SW480 (cell line): ENCODE results near the gene RBM12.
"Not testable (repeated sequence)": the region's sequence is repeated elsewhere in the genome, so short reads cannot be mapped to it uniquely, and the experiment has no call there.

Experiments used
- DNase-seq: peaks from one replicate; pipeline ENCODE4 v3.0.0-alpha.2; 2016; ENCODE audit warnings: low spot score

The RBM12 gene, protein sequence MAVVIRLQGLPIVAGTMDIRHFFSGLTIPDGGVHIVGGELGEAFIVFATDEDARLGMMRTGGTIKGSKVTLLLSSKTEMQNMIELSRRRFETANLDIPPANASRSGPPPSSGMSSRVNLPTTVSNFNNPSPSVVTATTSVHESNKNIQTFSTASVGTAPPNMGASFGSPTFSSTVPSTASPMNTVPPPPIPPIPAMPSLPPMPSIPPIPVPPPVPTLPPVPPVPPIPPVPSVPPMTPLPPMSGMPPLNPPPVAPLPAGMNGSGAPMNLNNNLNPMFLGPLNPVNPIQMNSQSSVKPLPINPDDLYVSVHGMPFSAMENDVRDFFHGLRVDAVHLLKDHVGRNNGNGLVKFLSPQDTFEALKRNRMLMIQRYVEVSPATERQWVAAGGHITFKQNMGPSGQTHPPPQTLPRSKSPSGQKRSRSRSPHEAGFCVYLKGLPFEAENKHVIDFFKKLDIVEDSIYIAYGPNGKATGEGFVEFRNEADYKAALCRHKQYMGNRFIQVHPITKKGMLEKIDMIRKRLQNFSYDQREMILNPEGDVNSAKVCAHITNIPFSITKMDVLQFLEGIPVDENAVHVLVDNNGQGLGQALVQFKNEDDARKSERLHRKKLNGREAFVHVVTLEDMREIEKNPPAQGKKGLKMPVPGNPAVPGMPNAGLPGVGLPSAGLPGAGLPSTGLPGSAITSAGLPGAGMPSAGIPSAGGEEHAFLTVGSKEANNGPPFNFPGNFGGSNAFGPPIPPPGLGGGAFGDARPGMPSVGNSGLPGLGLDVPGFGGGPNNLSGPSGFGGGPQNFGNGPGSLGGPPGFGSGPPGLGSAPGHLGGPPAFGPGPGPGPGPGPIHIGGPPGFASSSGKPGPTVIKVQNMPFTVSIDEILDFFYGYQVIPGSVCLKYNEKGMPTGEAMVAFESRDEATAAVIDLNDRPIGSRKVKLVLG

DNA sequence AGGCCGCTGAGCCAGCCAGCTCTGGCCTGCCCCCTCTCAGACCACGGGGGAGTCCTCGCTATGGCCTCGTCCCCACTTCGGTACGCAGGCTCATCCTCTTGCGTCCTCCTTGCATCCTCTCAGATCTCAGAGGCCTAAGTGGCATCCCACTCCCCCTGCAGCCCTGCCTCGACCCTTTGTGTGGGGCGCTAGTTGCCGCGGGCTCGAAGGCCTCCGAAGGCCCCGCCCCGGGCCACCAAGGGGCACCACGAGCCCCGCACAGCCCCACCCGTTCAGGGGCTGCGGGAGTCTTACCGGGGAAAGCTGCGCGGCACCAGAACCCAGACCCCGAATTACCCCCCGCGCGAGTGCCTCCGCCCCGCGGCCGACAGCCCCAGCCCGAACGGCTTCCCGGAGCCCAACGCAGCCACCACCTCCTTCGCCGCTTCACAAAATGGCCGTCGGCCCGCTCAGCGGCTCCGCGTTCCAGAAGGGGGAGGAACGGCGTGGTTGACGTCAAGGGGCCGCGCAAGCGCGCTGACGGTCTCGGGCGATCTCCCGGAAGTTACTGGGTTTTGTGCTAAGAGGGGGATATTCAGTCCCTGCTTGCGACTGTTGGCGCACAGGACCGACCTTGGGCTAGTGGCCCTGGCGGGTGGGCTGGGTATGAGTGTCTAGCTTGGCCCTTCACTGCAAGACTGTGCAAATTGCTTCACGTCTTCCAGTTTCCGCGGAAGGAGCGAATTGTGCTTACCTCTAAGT lies at the start of gene RBM12, which contains the start of gene CPNE1:
Gene RBM12, minus strand, starts transcription at position 435 of the 741 bp plus-strand sequence. CDS start 9,578 bp downstream, outside the sequence.
Gene CPNE1, minus strand, starts transcription at position 435 of the 741 bp plus-strand sequence. CDS start 31,977 bp downstream, outside the sequence.
- DNase-seq, result peak; percentile 97

DNA sequence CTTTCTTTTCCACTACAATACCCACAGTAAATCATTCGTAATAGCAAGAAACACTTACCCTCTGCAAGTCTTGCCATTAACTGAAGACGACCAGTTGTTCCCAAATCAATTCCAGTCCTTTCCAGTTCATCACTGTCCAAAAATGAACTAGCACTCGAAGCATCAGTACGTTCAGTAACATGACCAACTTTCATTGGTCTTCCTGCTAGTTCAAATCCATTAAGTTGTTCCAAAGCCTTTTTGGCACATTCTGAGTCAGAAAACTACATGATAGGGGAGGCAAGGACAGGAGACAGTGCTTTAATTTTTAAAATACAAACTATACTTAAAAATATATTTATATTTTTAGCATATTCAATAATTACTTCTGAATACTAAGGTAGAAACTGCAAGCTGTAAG lies 49.4 kb upstream of the RBM12 start:
- DNase-seq, result no peak

DNA sequence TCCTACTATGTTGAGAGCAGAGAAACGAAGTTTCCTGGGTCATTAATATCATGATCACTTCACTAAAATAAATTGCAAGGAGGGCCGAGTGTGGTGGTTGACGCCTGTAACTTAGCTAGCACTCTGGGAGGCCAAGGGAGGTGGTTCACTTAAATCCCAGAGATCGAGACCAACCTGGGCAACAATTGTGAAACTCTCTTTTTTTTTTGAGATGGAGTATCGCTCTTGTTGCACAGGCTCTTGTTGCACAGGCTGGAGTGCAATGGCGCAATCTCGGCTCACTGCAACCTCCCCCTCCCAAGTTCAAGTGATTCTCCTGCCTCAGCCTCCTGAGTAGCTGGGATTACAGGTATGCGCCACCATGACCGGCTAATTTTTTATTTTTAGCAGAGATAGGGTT lies 48.4 kb upstream of the RBM12 start:
- not testable (repeated sequence) for DNase-seq

DNA sequence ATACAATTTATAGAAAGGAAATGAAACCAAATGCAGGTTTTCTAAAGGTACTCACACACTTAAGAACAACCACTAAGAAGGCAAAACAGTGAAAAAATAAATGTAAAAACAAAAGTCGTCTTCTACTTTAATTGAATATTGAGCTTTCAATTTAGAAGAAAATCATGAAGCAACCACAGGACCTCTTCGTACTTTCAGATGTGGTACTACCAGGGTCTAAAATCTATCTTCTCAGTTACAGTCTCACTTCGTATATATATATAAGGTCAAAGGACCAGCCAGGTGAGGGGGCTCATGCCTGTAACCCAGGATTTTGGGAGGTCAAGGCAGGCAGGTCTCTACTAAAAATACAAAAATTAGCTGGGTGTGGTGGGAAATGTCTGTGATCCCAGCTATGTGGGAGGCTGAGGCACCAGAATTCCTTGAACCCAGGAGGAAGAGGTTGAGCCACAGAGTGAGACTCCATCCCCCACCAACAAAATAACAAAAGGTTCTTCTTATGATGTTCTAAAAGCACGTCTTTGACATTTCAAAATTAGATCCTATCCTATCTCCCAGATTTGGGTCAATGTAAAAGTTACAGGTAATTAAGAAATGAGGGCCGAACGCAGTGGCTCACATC lies 47.0 kb upstream of the RBM12 start:
- DNase-seq, result no peak

DNA sequence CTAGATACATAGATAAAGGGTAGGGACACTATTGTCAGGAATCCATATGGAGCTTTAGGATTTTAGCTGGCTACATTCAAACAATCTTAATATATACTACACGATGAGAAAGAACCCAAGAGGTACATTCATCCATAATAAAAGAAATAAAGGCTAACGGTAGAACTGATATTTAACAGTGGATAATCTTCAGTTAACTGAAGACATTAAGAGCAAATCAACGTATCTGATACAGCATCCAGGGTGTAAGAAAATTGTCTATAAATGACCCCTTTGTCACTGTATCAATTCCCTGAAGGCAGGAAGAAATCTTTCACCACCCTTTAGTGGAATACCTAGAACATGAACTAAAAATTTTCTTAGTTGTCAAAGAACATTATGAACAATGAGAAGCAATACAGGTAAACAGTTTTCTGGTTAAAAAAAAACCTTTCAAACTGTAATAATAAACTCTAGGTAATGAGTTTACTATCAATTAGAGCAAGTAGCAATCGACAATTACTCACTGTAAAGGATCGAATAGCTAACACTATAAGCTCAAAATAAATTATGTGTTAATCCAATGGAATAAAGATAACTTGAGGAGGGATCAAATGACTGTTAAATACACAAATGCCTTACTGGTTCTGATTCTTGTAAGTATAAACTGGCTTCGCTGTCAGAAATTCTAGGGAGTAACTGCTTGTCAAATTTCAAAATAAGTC lies 46.3 kb upstream of the RBM12 start:
- no peak for DNase-seq

DNA sequence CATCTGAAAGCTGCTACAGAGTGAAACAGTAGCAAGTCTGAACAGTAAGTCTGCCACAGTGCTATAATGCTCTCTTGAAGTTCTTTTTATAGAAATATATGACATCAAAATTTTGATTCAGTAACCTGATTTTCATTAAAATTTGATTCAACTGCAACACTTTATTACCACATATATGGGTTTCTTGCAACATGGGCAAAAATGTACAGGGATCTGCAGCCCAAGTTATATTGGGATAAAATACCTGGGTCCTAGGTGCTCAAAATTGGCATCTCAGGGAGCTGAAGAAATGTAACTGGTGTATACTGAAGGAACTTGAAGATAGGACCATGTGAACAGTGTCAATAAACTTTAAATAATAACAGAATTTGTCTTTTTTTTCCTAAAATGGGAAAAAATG lies 45.3 kb upstream of the RBM12 start:
- DNase-seq, result no peak

DNA sequence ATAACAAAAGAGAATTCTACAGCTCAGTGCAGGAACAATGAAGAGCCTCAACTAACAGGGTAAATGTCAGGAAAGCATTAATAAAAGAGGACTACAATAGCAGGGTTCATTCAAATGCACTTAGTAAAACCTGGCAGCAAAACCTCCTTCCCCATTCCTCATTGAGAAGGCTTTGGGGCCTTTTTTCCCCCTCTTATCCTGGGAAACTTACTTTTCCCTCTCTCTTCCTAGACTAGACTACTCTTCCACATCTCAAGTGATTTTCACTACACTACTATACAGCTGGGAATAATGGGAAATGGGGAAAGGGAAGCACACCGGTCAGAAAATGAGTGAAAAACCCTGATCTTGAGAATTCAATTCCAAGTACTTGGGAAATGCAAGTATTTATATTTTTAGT lies 44.6 kb upstream of the RBM12 start:
- DNase-seq, result no peak

DNA sequence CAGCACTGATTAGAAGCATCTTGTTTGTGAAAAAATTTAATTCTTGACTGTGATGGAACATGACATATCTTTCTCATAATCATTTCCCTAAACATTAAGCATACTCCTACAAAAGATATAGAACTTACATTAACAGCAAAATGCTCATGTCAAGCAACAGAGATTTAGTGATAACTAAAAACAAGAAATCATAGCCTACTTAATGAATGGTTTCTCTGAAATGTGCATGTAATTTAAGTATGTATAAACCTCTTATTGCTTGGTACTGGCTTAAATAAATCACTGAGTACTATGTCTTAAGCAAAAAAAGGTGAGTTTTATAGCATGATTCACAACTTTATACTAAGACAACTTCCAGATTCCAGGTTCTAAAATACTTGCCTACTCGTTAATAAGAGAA lies 43.8 kb upstream of the RBM12 start:
- DNase-seq, result no peak

DNA sequence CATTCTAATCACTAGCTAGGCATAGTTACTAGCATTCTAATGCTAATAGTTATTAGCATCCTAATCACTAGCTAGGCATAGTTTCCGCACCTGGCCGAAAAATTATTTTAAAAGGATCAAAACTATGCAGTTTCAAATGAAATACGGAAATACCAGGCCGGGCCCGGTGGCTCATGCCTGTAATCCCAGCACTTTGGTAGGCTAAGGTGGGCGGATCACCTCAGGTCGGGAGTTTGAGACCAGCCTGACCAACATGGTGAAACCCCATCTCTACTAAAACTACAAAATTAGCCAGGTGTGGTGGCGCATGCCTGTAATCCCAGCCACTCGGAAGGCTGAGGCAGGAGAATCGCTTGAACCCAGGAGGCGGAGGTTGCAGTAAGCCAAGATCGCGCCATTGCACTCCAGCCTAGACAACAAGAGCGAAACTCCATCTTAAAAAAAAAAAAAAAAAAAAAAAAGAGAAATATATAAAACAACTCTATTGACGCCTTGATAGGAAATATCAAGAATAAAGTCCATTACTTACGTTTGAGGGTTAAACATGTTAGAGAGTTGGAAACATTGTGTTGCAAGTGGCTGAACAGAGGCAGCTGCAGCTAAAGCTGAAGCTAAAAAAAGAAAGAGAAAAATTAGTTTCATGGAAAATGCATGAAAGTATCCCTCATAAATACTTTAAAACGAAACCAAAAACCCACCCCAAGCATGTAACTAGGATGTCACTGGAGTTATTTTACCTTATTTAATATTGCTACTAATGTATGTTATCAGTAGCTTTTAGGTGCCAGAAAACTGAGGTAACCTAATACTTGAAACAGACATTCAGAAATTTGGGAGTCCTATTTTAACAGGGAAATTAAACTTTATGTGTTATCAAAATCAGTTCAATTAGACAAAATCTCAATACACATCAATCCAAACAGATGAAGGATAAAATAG lies 42.2 kb upstream of the RBM12 start:
- not testable (repeated sequence) for DNase-seq

DNA sequence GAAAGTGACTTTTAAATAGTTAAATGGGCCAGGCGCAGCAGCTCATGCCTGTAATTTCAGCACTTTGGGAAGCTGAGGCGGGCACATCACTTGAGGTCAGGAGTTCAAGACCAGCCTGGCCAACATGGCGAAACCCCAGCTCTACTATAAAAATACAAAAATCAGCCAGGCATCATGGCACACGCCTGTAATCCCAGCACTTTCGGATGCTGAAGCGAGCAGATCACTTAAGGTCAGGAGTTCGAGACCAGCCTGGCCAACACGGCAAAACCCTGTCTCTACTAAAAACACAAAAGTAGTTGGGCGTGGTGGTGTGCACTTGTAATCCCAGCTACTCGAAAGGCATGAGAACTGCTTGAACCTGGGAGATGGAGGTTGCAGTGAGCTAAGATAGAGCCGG lies 41.2 kb upstream of the RBM12 start:
- DNase-seq, result not testable (repeated sequence)

DNA sequence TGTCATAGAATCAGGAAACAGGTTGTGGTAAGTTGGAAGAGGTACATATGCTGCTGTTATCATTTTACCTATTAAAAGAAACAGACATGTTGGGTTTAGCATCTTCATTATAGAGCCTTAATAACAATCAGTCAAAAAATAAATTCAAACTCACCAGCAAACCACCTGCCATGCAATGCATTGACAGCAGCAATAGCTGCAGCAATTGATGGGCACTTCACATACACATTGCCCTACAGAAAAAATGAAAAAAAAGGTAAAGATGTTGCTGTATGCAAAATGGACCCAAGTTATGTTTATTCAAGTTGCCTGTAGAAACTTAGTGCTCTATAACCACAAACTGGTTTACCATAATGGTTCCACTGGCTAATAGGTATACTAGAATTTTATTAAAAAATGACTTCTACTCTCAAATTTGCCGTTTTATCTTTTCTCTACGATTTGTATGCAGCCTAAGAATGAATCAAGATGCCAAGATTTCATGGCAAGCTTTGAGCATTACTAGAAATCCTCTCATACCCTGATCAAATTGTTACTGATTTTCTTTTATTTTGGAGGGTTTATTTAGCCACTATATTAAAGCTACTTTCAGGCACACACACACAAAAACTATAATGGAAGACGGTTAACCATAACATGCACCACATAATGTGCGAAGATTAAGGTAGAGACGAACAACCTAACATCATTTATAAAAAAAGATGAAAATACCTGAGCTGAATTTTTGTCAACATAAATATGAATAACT lies 40.0 kb upstream of the RBM12 start:
- no peak for DNase-seq

DNA sequence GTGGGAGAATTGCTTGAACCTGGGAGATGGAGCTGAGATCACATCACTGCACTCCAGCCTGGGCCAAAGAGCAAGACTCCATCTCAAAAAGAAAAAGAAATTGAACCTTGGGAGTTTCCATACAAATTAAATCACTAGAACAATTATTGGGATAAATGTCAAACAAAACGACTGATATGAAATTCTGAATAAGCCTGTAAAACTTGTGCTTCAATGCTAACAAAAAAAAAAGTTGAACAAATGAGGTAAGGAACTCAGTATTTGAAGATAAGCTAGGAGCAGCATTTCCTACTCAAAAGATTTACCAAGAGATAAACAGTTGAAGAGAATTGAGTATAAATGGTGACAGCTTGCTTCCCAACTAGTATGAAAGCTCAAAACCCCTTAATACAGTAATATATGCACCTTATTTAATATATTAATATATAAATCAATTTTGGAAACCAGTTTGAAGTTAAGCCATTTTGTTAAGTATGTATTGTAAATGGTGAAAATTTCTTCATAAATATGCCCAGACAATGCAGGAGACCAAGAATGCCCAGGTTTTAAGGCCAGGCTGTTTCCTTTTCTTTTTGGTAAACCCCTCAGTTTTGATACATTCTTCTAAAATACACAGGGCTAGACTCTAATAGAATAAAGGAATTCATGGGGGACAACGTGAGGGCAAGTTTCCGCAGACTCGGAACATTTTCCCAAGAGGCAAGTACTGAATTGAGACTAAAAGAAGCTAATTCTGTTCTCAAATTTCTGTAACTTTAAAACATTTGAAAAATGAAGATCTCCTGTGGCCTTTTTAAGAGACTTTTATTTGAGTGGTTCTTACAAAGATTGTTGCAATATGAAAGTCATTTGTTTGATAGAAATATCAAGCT lies 38.4 kb upstream of the RBM12 start:
- DNase-seq, result no peak

DNA sequence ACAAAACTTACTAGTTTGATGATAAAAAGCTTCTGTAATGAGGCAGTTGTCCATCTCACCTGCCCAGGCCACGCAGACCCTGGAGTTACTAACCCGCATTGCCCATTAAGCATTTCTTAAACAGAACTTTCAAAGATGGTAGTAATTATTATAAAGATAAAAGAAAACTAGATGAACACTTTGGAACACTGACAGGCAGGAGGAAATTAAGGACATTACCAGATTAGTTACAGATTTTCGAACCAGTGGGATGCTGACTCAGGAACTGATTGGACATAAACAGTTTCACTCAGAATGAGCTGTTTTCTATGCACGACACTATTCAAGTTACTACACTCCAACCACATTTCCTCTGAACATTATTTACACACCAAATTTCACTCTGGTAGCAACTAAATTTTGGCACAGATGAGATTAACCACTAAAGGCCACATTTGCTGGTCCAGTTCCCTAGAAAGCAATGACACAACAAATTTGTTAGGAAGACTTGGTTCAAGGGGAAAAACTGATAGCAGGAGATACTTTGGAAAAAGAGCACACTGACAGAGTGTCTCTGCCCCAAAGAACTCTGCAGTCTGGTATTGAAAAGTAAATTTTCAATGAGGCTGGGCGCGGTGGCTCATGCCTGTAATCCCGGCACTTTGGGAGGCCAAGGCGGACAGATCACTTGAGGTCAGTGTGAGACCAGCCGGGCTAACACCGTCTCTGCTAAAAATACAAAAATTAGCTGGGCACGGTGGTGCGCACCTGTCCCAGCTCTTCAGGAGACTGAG lies 37.5 kb upstream of the RBM12 start:
- DNase-seq, result no peak

DNA sequence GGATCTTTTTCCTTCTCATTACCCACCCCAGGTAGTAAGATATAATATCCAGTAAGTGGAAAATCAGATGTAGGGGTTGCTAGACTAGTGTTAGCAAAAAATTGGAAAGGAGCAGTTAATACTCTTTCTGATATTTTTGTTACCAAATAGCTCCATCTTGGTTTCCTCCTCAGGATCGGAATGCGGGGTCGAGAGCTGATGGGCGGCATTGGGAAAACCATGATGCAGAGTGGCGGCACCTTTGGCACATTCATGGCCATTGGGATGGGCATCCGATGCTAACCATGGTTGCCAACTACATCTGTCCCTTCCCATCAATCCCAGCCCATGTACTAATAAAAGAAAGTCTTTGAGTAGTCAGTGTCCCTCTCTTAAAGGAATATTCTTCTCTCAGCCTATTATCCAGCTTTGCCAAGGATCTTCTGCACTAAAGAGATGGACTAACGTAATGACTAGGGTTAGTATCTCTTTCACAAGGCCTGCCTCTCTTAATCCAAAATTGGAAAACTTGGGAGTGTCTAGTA lies 36.0 kb upstream of the RBM12 start:
- no peak for DNase-seq

DNA sequence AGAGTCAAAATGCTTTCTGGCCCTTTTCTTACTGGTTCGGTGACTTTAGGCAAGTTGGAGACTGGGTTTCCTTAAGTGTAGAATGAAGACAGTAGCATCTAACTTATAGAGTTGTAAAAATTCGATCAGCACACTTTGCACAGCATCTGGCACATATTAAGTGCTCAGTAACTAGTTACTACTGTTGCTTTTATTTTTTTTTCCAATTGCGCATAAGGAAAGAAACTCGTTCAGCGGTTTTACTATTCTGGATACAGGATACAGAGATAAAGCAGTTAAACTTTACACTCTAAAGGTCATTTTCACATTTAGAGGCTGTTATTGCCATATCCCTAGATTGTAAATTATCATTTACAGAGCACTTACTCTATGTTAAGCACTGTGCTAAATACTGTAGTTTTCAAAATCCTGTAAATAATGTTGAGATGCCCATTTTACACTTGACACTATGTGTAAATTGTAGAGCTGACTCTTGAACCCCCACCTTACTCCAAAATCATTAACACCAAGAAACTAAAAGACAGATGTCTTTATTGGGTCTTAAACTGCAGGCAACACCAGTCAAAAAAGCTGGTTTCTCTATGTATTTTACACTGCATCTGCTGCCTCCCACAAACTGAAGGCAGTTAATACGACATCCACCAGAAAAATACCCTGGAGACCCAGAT lies 35.4 kb upstream of the RBM12 start:
- DNase-seq, result no peak

DNA sequence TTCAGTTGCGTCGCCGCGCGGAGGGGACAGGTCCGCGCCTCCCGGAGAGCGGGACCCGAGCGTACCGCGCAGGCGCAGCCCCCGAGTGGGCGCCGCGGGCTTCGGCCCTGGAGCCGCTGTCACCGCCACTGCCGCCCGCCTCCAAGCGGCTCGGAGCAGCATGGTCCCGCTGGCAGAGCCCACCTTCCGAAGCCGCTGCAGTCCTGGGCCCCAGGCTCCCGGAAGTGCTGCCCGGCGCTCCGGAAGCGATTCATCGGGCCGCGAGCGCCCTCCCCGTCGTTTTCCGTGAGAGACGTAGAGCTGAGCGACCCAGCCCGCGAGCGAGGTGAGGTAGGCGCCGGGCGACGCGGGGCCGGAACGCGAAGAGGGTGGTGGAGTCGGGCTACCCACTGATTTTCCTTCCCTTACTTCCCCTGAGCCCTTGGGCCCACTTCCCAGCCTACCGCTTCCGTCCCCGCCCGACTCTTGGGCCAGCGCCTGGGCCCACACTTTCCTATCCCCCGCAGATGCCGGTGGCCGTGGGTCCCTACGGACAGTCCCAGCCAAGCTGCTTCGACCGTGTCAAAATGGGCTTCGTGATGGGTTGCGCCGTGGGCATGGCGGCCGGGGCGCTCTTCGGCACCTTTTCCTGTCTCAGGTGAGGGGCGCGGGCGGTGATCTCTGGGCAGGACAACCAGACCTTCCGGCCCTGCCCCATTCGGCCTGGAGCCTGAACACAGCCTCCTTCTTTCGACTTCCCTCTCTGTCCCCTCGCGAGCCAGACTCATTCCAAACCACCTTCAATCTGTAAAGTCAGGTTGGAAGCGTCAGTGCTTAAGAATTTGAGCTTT lies 34.6 kb upstream of the RBM12 start, which contains the start of the genes NFS1 and ROMO1:
Gene NFS1, minus strand, starts transcription at position 226 of the 830 bp plus-strand sequence. Its CDS starts 64 bp downstream, at position 162.
Gene ROMO1, plus strand, starts transcription at position 279 of the 830 bp plus-strand sequence. Its CDS starts 228 bp downstream, at position 507.
- peak; percentile 95 for DNase-seq
